CD4-positive, alpha-beta T cell treated with Interleukin-21 for 1 hour (primary cell): ENCODE results near the gene SLC28A2.
"Not testable (repeated sequence)": the region's sequence is repeated elsewhere in the genome, so short reads cannot be mapped to it uniquely, and the experiment has no call there.

Experiments
- DNase-seq: peaks from one replicate; pipeline ENCODE4 v3.0.0-alpha.2; 2020

SLC28A2 gene

GRCh38 chr15:45251888-45252287 lies at the start of gene SLC28A2:
Gene SLC28A2 (plus strand): TSS chr15:45252234. CDS start chr15:45253216, 982 bp downstream.
- DNase-seq, result no peak

GRCh38 chr15:45203182-45203581 lies 48.9 kb upstream of the SLC28A2 start:
- no peak for DNase-seq

GRCh38 chr15:45205192-45205591 lies 46.8 kb upstream of the SLC28A2 start:
- peak; percentile 70 for DNase-seq

- no peak for DNase-seq
These were observed 39.5 kb upstream of the SLC28A2 start for GRCh38 chr15:45212493-45212892.

- DNase-seq, result no peak
These were observed 30.9 kb upstream of the SLC28A2 start for GRCh38 chr15:45221053-45221599.

GRCh38 chr15:45221967-45222366 lies 30.1 kb upstream of the SLC28A2 start:
- DNase-seq, result no peak

GRCh38 chr15:45224621-45225217 lies 27.3 kb upstream of the SLC28A2 start:
- no peak for DNase-seq

GRCh38 chr15:45225506-45226273 lies 26.3 kb upstream of the SLC28A2 start:
- no peak for DNase-seq

- DNase-seq, result no peak
These were observed 23.1 kb upstream of the SLC28A2 start for GRCh38 chr15:45228931-45229330.

GRCh38 chr15:45230245-45230965 lies 21.6 kb upstream of the SLC28A2 start:
- no peak for DNase-seq

GRCh38 chr15:45231132-45231531 lies 20.9 kb upstream of the SLC28A2 start:
- no peak for DNase-seq

GRCh38 chr15:45231864-45232562 lies 20.0 kb upstream of the SLC28A2 start:
- no peak for DNase-seq

- DNase-seq, result no peak
These were observed 17.3 kb upstream of the SLC28A2 start for GRCh38 chr15:45234562-45235235.

GRCh38 chr15:45236806-45237205 lies 15.2 kb upstream of the SLC28A2 start:
- not testable (repeated sequence) for DNase-seq

- peak; percentile 3 for DNase-seq
These were observed 9.7 kb upstream of the SLC28A2 start for GRCh38 chr15:45242289-45242688.

- no peak for DNase-seq
These were observed 2.8 kb upstream of the SLC28A2 start for GRCh38 chr15:45249125-45249780.

GRCh38 chr15:45253330-45253729 lies 1.3 kb downstream of the SLC28A2 start:
- DNase-seq, result no peak

GRCh38 chr15:45254405-45254804 lies 2.4 kb downstream of the SLC28A2 start:
- DNase-seq, result no peak

GRCh38 chr15:45254824-45255223 lies 2.8 kb downstream of the SLC28A2 start:
- not testable (repeated sequence) for DNase-seq

- DNase-seq, result no peak
These were observed 7.8 kb downstream of the SLC28A2 start for GRCh38 chr15:45259796-45260195.

GRCh38 chr15:45262906-45263461 lies 10.9 kb downstream of the SLC28A2 start:
- no peak for DNase-seq
